Germinal center (tissue), 1 donor: ENCODE measurements around the gene RANBP17.

ENCODE experiments used
- DNase-seq: peaks from one replicate; pipeline ENCODE4 v3.0.0; 2012; ENCODE audit warnings: mixed read lengths, low spot score

The RANBP17 gene

DNA sequence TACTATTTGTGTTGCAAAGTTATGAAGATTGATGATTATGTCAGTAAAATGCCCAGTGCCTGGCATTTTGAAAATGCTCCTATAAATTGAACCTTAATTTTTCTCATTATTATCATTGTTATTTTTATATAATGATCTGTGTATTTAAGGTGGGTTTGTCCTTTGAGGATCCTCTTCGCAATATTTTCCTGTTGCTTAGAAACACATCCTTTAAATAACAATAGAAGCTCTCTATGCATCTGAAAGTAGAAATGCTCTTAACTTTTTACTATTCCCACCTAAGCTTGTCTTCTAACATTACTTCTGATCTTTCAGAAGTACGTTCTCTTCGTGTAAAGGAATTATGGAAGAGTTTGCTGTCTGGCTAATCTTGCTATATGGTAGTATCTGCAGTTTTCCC lies 232.5 kb downstream of the RANBP17 start:
- no peak for DNase-seq

GRCh38 chr5:171102877-171103610 lies 241.2 kb downstream of the RANBP17 start:
- DNase-seq: no peak

DNA sequence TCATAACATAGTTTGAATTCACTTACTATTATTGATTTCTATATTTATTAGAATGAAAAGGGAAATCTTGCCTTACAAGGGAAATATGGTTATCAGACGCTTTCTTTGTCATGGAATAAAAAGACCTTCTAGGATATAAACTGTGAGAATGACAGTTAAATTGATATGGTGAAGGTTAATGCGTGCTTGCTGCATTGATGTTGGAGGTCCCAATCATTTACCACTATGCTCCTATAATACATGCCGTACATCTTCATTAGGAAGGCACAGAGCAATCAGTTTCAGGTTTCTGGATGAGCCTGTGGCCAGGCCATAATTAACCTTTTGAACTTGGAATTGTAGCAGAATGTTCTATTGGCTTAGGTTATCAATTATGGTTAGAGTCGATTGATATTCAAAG lies 245.9 kb downstream of the RANBP17 start:
- no peak for DNase-seq

DNA sequence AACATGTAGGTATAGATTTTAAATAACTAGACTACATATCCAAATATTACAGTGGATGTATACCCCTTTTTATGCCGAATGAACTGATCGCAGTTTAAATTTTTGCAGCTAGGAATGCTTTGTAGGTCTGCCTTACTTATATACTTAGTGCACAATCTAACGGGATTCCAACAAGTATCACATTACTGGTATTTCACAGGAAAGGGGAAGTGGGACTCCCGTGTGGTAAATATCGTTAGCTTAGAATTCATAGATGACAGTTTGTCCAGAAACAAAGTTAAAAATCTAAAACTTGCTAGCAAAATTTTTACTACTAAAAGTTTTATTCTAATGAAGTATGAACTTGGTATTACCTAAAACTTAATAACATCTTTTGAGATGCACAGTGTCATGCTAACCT lies 253.7 kb downstream of the RANBP17 start:
- no peak for DNase-seq

GRCh38 chr5:171116719-171117118 lies 254.9 kb downstream of the RANBP17 start:
- no peak for DNase-seq

DNA sequence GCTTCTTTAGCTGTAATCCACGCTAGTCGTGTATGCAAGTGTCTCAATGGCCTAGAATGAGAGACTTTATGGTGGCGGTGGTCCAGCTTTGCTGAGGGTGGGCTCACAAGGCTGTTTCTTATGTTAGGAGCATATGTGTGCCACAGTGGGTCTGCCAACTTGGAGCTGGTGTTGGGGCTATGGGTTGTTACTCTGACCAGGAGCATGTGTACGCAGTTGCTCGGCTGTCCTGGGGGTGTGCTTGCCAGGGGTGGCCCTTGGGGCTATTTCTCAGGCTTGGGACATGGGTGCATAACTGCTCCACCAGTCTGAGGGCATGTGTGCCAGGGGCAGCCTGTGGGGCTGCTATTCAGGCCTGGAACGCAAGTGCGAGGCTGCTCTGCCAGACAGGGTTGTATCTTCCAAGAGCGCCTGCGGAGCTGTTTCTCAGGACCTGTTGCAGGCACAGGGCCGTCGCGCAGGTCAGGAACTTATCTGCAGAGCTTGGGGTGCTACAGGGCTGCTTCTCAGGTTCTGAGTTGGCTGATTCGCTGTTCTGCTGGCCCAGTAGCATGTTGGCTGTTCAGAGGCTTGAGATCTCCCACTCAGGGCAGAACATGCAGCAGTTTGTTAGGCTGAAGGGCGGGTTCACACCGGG lies 259.3 kb downstream of the RANBP17 start:
- DNase-seq: no peak

GRCh38 chr5:171121638-171122037 lies 259.8 kb downstream of the RANBP17 start:
- no peak for DNase-seq

DNA sequence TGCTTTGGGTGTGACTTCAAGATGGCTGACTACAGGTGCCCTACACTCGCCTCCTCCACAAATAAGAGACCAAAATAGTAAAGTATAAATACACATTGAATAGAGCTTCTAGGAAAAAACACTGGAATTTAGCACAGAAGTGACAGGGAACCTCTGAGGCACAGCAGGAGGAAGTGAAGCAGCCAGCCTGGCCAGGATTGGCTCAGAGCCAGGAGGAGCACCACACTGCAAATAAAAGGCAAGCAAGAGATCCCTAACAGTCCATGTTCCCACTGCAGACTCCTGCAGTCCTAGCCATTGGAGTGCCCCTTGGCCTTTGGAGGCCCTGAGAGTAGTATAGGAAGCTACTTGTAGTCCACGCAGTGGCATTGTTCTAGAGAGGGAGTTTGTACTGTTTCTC lies 260.6 kb downstream of the RANBP17 start:
- DNase-seq: no peak

GRCh38 chr5:171123417-171123816 lies 261.6 kb downstream of the RANBP17 start:
- no peak for DNase-seq

- DNase-seq: no peak
Observed at GRCh38 chr5:171127314-171127713, 265.5 kb downstream of the RANBP17 start.

GRCh38 chr5:171128136-171128535 lies 266.3 kb downstream of the RANBP17 start:
- DNase-seq: no peak

GRCh38 chr5:171129308-171129707 lies 267.5 kb downstream of the RANBP17 start:
- no peak for DNase-seq

GRCh38 chr5:171131497-171131896 lies 269.7 kb downstream of the RANBP17 start:
- DNase-seq: no peak

GRCh38 chr5:171137768-171138525 lies 276.1 kb downstream of the RANBP17 start:
- DNase-seq: no peak

DNA sequence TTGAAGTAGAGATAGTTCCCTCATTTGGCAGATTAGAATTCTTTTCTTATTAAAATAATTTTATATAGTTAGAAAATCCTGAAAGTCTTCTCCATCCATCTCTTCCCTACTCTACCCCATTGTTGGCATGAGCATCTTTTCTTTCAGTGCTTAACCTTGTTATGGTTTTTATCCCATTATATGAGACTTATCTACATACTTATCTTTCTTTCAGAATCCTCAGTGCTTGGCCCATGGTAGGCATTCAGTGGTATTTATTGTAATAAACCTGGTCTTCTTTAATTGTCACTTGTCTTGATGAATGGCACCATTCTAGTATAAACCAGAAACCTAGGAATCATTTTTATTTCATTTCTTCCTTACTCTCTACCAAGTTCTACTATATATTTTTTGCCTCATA lies 277.4 kb downstream of the RANBP17 start:
- DNase-seq: no peak

DNA sequence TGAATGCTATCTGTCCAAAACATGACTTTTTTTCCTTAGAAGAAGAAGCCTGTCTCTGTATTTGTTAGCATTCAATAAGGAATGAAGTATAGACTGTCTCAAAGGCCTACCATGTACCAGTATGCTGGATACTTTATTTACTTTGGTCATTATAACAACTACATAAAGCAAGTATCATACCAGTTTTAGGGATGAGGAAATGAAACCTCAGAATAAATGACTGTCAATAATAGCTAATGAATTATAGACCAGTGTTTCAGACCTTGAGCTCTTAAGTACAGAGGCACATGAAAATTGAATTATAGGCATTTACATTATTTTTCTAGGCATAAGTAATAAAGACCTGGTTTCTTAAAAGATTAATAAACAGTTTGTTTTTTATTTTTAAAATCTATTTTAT lies 280.8 kb downstream of the RANBP17 start:
- no peak for DNase-seq

DNA sequence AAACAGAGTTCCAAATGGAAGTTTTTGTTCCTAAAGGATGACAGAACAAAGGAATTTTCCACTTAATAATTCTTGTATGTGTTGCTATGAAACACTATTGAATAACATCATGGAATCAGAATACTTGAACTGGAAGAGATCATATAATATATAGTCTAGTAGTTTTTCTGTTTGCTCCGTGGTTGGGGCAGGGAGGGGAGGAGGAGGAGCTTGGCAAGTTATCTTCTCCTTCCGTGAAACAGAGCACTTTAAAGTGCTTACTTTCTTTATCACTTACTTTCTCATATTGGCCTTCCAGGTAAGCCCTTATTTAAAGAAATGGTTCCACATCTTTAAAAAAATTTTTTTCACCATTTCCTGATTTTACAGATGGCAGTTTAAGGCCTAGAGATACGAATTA lies 281.4 kb downstream of the RANBP17 start:
- DNase-seq: no peak

DNA sequence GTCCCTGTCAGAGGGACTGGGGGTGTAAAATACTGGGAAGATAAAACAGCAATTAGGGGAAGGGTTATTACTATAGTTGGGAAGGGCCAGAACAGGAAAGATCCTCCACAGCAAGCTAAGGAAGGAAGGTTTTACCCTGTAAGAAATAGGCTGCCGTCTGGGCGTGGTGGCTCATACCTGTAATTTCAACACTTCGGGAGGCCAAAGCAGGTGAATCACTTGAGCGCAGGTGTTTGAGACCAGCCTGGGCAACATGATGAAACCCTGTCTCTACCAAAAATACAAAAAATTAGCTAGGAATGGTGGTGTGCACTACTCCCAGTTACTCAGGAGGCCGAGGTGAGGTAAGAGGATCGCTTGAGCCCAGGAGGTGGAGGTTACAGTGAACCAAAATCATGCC lies 282.1 kb downstream of the RANBP17 start:
- DNase-seq: no peak

DNA sequence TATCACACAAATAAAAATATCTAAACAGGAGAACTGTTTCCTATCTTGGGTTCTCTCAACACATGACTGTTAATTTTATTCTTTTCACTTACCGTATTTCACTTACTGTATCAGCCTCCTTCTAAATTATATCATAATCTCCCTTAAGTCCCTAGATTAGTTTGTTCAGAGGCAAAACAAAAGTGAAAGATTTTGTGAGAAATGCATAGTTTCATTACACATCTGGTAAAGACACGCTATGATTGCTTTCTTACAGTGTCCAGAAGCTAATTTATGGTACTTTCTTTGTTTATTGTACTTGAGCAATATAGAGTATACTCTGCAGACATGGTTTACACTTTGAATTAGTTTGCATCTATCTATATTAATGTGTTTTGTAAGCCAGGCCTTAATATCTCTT lies 287.5 kb downstream of the RANBP17 start:
- DNase-seq: no peak

- no peak for DNase-seq
Observed at GRCh38 chr5:171149772-171150171, 288.0 kb downstream of the RANBP17 start.

DNA sequence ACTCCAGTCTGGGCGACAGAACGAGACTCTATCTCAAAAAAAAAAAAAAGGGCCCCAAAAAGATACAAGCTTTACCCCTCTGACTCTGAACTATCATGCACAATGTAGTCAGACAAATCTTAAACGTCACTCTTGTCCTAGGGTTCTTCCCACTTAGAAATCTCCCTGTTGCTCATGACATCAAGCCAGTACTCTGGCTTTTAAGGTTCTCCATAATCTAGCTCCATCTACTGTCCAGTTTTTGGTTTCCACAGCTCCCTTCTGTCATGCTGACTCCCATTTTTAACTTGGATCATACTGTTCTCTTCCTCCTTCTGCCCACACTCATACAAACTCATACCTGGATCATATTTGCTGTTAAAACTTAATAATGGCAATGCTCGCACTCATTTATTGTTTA lies 290.6 kb downstream of the RANBP17 start:
- no peak for DNase-seq

DNA sequence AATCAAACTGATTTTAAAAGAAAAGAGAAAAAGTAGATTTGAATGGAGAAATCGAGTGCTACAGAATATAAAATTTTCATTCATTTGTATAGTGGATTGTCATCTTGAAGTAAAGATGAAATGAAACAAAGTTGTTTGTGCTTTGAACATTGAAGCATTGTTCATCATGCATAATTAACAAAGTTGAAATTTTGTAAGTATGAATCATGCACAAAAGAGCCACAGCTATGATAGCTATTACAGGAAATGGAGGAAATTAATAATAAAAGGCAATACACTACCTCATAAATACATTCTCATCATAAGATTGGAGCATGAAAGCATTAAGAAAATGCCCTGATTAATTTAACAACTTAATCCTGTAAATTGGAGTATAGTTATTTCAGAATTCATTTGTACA lies 293.8 kb downstream of the RANBP17 start:
- DNase-seq: no peak

DNA sequence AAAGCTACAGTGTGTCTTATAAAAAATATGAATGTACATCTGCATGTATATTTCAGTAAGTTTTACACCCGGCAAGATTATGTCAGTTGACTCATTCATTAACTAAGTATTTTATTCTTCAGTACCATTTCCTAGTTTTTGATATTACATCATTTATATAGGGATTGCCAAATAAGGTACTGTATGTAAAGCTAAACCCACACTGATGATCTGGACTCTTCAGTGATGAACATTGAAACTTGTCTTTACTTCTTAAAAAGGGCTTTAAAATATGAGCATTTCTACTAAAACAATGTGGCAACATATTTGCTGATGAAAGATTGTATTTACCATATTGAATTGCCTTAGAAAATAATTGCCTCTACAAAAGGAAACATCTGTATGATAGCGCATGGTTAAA lies 295.5 kb downstream of the RANBP17 start:
- no peak for DNase-seq
